ENCODE measurements around the gene TGFBR3. TPM values are rescaled to one million over a fixed set of nuclear protein-coding genes. Genes with fewer than 3 reads are reported as not detected.

TGFBR3 gene
- total RNA-seq, 2 donors from 2014 or later = 8.1 to 9.7 TPM

GRCh38 chr1:91895832-91896556, 10.0 kb upstream of the TGFBR3 start:
- H3K36me3 Mint-ChIP-seq (ENCODE audit: insufficient read depth in 2 of 2) = peaks cover 0 to 4% of the 10 kb centered on the region in 2 donors
- peaks cover 7% of the 10 kb centered on the region for H3K27me3 Mint-ChIP-seq (ENCODE audit: low read depth)
- ATAC-seq (replicated peaks in 1 of 2) (peak; percentile 60 to 79), DNase-seq (no peak)
- no peak overlapping the region for H3K27ac Mint-ChIP-seq
- no peaks in the 10 kb centered on the region for H3K9me3 Mint-ChIP-seq
- no peak overlapping the region for H3K4me3 Mint-ChIP-seq
- peaks cover 24% of the 10 kb centered on the region for H3K4me1 Mint-ChIP-seq (ENCODE audit: low read depth)

DNA sequence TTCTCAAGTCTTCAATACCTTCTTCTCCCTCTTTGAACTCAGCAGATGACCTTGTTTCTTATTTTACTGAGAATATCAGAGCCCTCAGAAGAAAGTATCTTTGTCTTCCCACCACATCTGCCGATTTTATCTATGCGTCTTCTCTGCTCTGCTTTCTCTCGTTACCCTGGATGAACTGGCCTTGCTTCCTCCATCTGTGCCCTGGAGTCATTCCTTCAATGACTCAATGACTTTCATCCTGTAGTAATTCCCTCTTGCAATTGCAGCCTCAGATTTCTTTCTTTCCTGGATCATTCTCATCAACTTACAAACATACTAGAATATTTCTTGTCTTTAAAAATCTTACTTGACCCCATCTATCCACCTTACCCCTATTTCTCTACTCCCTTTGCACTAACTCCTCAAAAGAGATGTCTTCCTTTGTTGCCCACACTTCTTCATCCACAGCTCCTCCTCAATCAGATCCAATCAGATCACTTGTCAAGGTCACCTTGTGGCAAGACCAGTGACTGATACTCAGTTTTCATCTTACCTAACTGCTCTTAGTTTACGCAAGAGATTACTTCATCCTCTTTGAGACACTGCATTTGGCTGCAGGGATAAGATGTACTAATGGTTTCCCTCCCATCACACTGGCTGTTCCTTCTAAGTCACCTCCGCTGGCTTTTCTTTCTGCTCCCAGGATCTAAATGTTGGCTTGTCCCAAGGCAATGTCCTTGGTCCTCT, 8.2 kb upstream of the TGFBR3 start:
- H3K27me3 Mint-ChIP-seq (ENCODE audit: low read depth) = peaks cover 7% of the 10 kb centered on the region
- no peak for DNase-seq
- H3K4me1 Mint-ChIP-seq (ENCODE audit: low read depth) = peaks cover 40% of the 10 kb centered on the region
- H3K27ac Mint-ChIP-seq = no peak overlapping the region
- peaks cover 0 to 4% of the 10 kb centered on the region in 2 donors for H3K36me3 Mint-ChIP-seq (ENCODE audit: insufficient read depth in 2 of 2)
- H3K9me3 Mint-ChIP-seq = no peaks in the 10 kb centered on the region
- H3K4me3 Mint-ChIP-seq = no peak overlapping the region
- ATAC-seq (replicated peaks in 1 of 2) = no peak

- DNase-seq (no peak), ATAC-seq (replicated peaks in 1 of 2) (peak in 1 of 2 donors; percentile 29)
- H3K27me3 Mint-ChIP-seq (ENCODE audit: low read depth) = peaks cover 14% of the 10 kb centered on the region
- peaks cover 0 to 4% of the 10 kb centered on the region in 2 donors for H3K36me3 Mint-ChIP-seq (ENCODE audit: insufficient read depth in 2 of 2)
- no peaks in the 10 kb centered on the region for H3K9me3 Mint-ChIP-seq
- H3K4me1 Mint-ChIP-seq (ENCODE audit: low read depth) = peaks cover 46% of the 10 kb centered on the region
- H3K27ac Mint-ChIP-seq = no peak overlapping the region
- H3K4me3 Mint-ChIP-seq = no peak overlapping the region
Measured at GRCh38 chr1:91891969-91892368, 6.0 kb upstream of the TGFBR3 start.

DNA sequence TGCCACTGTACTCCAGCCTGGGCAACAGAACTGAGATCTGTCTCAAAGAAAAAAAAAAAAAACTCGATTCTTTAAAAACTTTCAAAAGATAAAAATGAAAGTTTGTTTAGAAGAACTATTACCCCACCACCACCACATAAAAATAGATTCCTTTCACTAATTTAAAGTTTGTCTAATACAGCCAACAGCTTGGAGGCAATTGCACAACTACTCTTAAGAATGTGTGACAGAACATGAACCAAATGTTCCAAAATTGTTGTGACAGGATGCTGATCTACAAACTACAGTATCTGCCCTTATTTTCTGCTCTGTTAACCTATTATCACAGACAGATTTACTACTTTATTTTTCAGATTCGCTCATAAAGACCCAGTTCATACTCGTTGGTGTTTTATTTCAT, 5.5 kb upstream of the TGFBR3 start:
- no peak for ATAC-seq (replicated peaks in 1 of 2)
- peaks cover 0 to 4% of the 10 kb centered on the region in 2 donors for H3K36me3 Mint-ChIP-seq (ENCODE audit: insufficient read depth in 2 of 2)
- H3K27ac Mint-ChIP-seq = no peak overlapping the region
- no peak overlapping the region for H3K4me3 Mint-ChIP-seq
- peaks cover 18% of the 10 kb centered on the region for H3K27me3 Mint-ChIP-seq (ENCODE audit: low read depth)
- no peak for DNase-seq
- no peaks in the 10 kb centered on the region for H3K9me3 Mint-ChIP-seq
- H3K4me1 Mint-ChIP-seq (ENCODE audit: low read depth) = peaks cover 49% of the 10 kb centered on the region

GRCh38 chr1:91889717-91890459, 3.9 kb upstream of the TGFBR3 start:
- H3K36me3 Mint-ChIP-seq (ENCODE audit: insufficient read depth in 2 of 2) = peaks cover 2% of the 10 kb centered on the region in 2 donors

DNA sequence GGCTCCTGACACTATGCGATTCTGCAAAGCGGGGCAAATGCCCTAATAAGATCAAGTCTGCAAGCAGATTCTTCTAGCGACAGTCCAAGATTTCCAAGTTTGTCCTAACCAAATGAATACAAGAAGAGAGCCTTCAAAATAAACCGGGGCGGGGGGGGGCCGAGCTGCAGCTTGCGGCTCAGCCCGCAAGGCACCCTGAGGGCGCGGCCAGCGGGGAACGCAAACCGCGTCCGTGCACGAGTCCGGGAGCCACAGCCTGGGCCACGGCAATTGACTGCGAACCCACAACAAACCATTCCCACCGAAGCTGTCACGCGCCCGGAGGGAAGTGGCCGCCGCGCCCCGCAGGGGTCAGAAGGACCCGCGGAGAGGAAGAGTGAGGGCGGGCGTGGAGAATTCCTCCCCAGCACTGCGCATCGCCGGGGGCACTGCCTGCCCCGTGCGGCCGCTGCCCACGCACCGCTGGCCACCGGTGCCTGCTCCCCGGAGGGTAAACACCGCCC, 687 bp downstream of the TGFBR3 start:
- Mint-ChIP-seq H3K27me3 (ENCODE audit: low read depth) (peaks cover 20% of the 10 kb centered on the region), H3K36me3 (ENCODE audit: insufficient read depth in 2 of 2) (peaks cover 0 to 2% of the 10 kb centered on the region in 2 donors), H3K4me1 (ENCODE audit: low read depth) (peaks cover 50% of the 10 kb centered on the region), H3K4me3 (peak overlapping the region; percentile 95), H3K27ac (peak overlapping the region; percentile 83), H3K9me3 (no peaks in the 10 kb centered on the region)
- ATAC-seq (replicated peaks in 1 of 2) (peak; percentile 29 to 58), DNase-seq (peak; percentile 32 to 48)

More at GRCh38 chr1:91889717-91890459, 3.9 kb upstream of the TGFBR3 start:
- ATAC-seq (replicated peaks in 1 of 2) (no peak), DNase-seq (no peak)
- Mint-ChIP-seq H3K27ac (no peak overlapping the region), H3K4me3 (no peak overlapping the region), H3K4me1 (ENCODE audit: low read depth) (peaks cover 44% of the 10 kb centered on the region), H3K27me3 (ENCODE audit: low read depth) (peaks cover 18% of the 10 kb centered on the region), H3K9me3 (no peaks in the 10 kb centered on the region)

- H3K27ac Mint-ChIP-seq = peak overlapping the region; percentile 83
- ATAC-seq (replicated peaks in 1 of 2) = peak; percentile 64 to 69
- H3K27me3 Mint-ChIP-seq (ENCODE audit: low read depth) = peaks cover 20% of the 10 kb centered on the region
Measured at GRCh38 chr1:91884459-91885212, 1.3 kb downstream of the TGFBR3 start.

DNA sequence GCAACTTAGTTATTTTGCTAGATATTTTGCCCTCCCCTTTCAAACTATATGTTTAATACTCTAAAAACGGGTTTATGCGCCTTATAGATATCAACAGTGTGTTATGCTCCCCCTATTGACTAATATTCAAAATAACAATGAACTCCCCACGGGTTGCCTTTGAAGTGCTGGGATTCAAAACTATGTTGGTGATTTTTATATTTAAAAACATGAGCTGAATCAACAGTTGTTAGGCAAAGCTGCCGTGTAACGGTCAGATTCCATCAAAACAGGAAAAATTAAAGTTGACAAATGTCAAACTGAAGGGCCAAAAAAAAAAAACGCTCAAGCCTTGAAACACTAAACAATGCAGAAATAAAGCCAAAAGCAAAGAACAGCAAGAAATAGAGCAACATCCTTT, 2.5 kb downstream of the TGFBR3 start:
- ATAC-seq (replicated peaks in 1 of 2) = no peak
- Mint-ChIP-seq H3K4me3 (peak overlapping the region; percentile 95), H3K4me1 (ENCODE audit: low read depth) (peaks cover 47% of the 10 kb centered on the region), H3K27ac (peak overlapping the region; percentile 81), H3K9me3 (no peaks in the 10 kb centered on the region), H3K36me3 (ENCODE audit: insufficient read depth in 2 of 2) (peaks cover 0 to 2% of the 10 kb centered on the region in 2 donors), H3K27me3 (ENCODE audit: low read depth) (peaks cover 20% of the 10 kb centered on the region)
- DNase-seq = no peak

More at GRCh38 chr1:91884459-91885212, 1.3 kb downstream of the TGFBR3 start:
- DNase-seq = peak; percentile 51 to 57
- H3K36me3 Mint-ChIP-seq (ENCODE audit: insufficient read depth in 2 of 2) = peaks cover 0 to 2% of the 10 kb centered on the region in 2 donors
- H3K9me3 Mint-ChIP-seq = no peaks in the 10 kb centered on the region
- peaks cover 46% of the 10 kb centered on the region for H3K4me1 Mint-ChIP-seq (ENCODE audit: low read depth)
- H3K4me3 Mint-ChIP-seq = peak overlapping the region; percentile 95

- Mint-ChIP-seq H3K4me1 (ENCODE audit: low read depth) (peaks cover 65% of the 10 kb centered on the region), H3K36me3 (ENCODE audit: insufficient read depth in 2 of 2) (peaks cover 0 to 2% of the 10 kb centered on the region in 2 donors), H3K9me3 (no peaks in the 10 kb centered on the region), H3K27me3 (ENCODE audit: low read depth) (peaks cover 9% of the 10 kb centered on the region), H3K4me3 (no peak overlapping the region), H3K27ac (no peak overlapping the region)
- DNase-seq (no peak), ATAC-seq (replicated peaks in 1 of 2) (no peak)
Measured at GRCh38 chr1:91881280-91881679, 4.7 kb downstream of the TGFBR3 start.

GRCh38 chr1:91879733-91880132, 6.2 kb downstream of the TGFBR3 start:
- Mint-ChIP-seq H3K27me3 (ENCODE audit: low read depth) (peaks cover 8% of the 10 kb centered on the region), H3K4me1 (ENCODE audit: low read depth) (peaks cover 77% of the 10 kb centered on the region), H3K36me3 (ENCODE audit: insufficient read depth in 2 of 2) (no peaks in the 10 kb centered on the region), H3K4me3 (no peak overlapping the region), H3K9me3 (no peaks in the 10 kb centered on the region), H3K27ac (no peak overlapping the region)
- ATAC-seq (replicated peaks in 1 of 2) (no peak), DNase-seq (no peak)

DNA sequence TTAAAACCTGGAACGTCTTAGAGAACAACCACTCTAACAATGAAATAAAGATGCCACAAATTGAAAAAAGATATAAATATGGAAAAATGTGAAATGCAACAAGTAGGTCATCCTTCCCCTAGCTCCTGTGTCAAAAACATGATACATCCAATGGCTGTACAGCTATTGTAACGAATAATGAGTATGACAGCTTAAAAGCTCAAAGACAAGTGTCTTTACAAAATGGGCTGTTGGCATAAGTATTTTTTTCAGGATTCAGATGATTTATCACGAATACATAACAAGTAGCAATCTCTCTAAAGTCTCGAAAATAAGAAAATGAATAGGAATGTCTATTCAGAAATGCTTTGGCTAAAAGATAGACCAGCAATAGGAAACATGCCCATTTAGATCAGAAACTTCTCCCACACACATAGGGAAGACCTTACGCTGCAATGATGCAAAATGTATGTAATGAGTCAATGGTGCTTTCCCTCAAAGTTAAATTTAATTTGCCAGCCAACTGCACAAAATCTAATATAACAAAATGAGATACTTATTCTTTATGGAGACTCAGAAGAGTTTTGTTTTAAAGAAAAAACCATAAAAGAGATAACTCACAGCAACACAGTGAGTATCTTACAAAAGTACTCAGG, 8.3 kb downstream of the TGFBR3 start:
- Mint-ChIP-seq H3K4me1 (ENCODE audit: low read depth) (peaks cover 72% of the 10 kb centered on the region), H3K4me3 (peak overlapping the region; percentile 76 to 87), H3K36me3 (ENCODE audit: insufficient read depth in 2 of 2) (no peaks in the 10 kb centered on the region), H3K9me3 (no peaks in the 10 kb centered on the region), H3K27ac (peak overlapping the region; percentile 71), H3K27me3 (ENCODE audit: low read depth) (no peaks in the 10 kb centered on the region)
- ATAC-seq (replicated peaks in 1 of 2) (peak; percentile 61 to 70), DNase-seq (peak; percentile 10 to 46)
